HG03025 (cell line): ENCODE results near the gene LRRN2.

Source experiments
- ATAC-seq: cut with Tn5 transposase; IDR thresholded peaks from one replicate; pipeline ENCODE4 v1.9.1; 2021; ENCODE audit warnings: mild to moderate bottlenecking, moderate library complexity; ENCODE audit not compliant: unreplicated experiment, low FRiP score

LRRN2 gene

DNA sequence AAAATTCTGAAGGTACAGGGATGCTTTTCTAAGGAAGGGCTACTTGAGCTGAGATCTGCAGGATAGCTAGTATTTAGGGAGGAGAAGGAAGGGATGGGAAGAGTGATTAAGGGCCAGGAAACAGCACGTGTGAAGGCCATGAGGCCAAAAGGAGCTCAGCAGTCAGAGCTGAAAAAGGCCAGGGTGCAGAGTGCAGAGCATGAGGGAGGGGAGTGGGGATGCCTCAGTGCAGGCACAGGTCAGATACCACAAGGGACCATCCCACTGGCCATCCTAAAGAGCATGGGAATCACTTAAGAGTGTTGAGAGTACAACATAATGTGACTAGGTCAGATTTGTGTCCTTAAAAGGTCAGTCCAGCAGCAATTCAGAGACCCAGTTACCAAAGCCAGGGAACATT is 16.0 kb downstream of the LRRN2 start:
- ATAC-seq: no peak

DNA sequence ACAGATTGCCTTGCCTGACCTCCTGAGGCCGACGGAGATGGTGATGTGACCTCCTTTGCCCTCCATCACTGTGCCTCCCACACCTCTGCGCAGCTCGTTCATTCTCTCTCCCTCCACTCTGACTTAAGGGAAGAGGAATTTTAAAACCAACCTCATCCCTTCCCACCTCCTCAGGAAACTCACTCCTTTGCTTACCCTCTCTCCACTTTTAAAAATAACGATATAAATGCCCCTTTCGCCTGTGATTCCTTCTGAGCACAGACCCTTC is 21.2 kb downstream of the LRRN2 start:
- ATAC-seq: no peak

DNA sequence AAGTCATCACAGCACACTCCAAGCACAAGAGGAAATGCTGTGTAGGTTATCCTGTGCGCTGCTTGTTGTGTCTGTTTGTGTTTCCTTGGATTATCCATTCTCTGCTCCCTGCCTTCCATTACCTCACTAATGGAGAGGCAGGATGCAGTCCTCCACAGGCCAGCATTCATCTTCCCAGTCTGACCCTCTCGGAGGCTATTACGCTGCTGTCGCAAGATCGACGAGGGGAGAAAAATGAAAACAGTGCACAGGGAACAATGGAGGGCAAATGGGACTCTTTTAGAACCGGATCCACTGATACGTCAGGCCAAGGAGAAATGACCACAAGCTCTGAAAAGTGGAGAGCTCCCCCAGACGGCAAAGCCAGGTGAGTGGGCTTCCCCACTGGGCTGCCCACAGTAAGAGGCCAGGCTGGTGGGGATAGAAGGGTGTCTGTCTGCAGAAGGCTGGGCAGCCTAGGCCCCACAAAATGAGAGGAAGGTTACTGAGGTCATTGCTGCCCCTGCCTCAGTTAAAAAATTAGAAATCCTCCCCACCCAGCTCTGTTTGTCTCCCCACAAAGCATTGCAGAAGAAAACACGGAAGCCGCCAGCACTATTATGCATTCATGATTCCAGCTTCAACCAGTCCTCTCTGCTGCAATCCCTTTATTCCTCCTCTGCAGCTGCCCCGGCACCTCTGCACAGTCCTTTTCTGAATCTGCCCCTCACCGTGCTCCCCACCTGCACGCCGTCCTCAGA is 21.7 kb downstream of the LRRN2 start:
- ATAC-seq: no peak

DNA sequence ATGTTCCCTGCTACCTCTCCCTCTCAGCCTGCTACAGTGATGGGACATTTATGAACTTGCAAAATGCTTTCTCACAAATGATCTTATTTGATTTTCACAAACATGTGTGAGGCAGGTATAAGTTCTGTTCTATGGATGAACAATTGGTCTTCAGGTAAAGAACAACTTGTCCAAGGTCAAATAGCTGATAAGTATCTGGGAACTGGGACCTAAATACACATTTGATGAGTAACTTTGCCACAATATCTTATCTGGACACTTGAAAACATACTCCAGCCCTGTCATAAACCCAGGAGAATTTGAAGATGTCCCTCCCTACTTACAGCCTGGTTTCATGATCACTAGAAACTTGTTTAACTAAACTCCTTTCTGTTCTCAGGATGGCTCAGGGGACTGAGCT is 23.0 kb downstream of the LRRN2 start:
- ATAC-seq: no peak

DNA sequence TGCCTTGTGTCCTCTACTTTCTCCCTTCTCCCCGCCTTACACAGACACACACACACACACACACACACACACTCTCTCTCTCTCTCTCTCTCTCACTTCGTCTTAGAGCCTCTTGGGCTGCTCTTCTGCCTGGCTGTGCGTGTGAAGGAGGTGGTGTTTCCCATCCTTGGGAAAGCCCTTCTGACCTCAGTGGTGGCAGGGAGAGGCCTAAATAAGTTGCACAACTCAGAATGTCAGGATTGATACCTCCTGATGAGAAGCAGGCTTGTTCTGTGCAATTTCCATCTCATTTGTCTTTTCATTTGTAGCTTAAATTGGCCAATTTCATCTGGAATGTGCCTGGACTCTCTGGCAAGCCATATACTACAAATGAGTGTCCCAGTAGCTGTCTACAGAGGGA is 25.0 kb downstream of the LRRN2 start:
- ATAC-seq: no peak

DNA sequence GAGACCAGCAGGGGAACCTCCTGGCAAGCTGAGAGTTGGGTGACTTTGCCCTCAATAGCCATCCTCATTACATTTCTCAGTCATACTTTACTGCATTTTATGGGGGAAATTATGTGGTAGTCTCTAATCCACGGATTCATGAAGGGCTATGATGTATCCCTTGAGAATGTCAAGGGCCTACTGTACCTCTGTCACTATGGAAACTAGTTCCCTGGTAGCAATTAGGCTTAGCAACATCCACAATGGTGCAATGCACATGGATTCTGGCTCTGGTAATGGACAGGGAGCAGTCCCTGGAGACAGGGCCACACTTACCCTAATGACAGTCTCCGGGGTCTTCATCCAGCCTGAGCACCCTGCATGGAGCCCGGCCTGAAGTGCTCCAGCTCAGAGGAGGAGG is 26.5 kb downstream of the LRRN2 start:
- no peak for ATAC-seq

DNA sequence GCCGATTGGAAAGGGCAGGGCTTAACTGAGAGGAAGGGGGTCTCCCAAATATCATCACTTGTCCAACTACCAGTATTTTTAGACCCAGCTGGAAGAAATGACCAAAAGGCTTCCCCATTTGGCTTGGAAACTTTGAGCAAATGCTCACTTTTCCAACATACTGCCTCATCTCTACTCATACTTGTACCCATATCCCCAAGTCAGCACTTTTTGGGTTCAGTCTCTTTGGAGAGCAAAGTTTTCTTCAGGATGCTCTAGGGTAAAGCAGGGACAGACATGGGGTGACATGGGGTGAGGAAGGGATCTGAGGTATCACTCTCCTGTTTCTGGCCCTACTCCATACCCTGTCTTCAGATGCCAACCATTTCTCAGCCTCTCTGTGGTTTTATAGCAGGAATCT is 27.2 kb downstream of the LRRN2 start:
- ATAC-seq: no peak

DNA sequence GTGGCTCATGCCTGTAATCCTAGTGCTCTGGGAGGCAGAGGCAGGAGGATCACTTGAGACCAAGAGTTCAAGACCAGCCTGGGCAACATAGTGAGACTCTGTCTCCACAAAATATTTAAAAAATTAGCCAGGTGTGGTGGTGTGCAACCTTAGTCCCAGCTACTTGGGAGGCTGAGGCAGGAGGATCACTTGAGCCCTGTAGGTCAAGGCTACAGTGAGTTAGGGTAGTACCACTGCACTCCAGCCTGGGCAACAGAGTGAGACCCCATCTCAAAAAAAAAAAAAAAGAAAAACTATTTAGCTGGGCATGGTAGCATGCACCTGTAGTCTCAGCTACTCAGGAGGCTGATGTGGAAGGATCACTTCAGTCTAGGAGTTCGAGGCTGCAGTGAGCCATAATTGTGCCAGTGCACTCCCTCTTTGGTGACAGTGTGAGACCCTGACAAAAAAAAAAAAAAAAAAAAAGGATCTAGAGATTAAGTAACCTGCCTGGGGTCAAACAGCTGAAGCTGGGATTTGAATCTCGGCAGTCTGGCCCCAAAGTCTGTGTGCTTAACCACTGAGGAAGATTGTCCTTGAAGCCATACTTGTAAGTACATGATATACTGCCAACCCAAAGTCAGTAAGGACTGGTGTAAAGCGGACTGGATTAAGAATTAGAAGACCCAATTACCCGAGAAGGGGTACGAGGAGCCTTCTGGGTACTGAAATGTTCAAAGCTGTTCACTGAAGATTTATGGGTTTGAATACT is 31.8 kb downstream of the LRRN2 start:
- no peak for ATAC-seq

DNA sequence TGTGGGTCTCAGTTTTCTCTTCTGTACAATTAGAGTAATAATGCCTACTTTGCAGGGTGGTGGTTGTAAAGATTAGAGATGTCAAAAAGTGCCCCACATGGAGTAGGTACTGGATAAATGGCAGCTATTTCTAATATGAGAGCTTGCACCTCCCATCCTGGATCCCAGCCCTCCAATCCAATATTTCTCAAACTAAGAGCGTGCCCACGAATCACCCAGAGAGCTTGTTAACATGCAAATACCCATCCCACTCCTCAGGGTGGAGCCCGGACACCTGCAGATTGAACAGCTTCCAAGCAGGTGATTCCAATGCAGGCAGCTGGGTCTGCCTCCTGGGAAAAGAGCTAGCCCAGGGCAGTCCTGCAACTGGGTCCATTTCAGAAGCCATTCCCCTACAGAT is 33.0 kb downstream of the LRRN2 start:
- ATAC-seq: no peak

DNA sequence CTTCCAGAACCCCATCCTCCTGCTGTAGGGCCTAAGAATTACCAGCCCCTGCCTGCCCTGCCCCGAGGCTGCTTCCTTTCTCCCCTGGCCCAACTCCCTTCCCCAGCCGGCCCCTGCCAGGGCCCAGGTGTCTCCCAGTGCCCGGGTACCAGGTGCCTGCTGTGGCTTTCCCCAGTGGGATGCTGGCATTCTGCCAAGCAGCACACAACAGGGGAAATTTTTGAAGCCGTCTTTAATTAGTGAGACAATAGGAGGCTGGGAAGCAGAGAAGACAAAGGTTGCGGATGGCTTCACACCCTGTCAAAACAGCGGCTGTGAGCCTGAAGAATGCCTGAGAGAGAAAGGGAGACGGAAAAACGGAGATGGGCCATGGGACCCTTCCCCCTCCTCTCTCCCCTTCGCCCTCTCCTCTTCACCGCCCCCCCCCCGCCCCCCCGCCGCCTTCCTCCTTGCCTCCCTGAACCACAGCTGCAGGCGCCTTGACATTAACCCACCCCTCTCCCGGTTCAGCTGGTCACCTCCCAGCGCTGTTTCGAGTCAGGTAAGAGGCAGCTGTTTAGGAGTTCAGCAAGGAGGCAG is 33.6 kb downstream of the LRRN2 start:
- ATAC-seq: no peak

DNA sequence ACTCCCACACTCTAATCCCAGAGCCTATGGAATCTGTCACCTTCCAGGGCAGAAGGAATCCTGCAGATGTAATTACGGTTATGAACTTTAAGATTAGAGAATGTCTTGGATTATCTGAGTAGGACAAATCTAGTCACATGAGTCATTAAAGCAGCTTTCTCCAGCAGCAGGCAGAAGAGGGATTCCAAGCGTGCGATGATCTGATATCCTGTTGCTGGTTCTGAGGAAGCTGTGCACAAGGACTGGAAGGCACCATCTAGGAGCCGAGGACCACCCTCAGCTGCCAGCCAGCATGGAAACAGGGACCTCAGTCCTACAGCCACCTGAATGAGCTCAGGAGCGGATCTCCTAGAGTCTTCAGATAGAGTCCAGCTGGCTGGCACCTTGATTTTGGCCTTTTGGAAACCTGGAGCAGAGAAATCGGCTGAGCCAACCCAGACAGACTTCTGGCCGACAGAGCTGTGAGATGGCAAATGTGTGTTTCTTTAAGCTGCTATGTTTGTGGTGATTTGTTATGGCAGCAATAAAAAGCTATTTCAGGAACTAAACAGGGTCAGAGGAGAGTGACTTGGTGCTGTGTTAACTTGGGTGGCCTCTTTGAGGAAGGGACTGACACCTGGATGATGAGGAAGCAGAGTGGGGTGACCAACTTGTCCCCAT is 34.5 kb downstream of the LRRN2 start:
- no peak for ATAC-seq

DNA sequence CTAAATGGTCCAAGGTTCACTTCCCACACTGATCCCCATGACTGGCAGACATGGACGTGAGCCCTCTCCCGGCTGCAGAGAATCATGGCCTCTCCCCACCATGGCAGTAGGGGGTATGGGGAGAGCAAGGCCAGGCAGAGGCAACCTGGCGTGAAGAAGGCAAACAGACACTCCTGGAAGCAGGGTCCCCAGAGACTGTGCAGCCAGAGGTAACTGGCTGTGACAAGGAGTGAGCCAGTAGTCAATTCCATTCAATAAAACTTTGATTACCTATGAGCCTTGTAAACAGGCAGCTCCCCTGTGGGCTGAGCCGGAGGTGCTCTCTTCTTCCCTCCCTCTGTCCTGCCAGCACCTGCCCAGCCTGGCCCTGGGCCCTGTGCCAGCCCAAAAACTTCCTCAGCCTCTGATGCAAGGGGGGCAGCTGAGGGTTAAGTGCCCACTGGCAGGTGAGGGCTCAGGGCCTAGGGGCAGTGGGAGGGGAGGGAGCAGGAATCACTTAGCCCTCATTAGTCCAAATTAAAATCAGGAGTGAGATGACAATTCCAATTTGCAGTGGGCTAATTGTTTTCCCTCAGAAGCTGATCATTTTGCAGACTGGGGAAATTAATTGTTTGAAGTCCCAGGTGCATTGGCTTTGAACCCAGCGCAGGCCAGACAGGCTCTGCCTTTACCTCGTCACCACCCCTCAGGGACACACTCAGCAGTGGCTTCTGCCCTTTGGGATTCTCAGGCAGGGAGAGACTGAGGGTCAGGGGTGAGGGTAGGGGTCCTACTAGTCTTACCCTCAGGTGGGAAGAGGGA is 35.6 kb downstream of the LRRN2 start:
- ATAC-seq: no peak

DNA sequence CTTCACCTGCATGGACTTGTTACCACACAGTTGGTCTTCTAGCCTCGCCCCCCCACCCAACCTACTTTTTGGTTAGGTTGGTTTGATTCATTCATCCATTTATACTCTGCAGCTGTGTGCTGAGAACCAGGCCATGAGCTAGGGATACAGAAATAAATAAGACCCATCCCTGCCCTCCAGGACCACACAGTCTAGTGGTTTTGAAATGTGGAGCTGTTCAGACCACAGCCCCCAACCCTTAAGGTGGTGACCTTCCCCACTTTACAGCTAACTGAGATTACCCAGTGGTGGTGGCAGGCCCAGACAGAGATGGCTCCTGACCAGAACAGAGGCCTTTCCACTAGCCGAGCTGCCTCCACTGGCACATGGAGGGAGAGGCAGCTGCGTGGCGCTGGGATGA is 37.0 kb downstream of the LRRN2 start:
- no peak for ATAC-seq

DNA sequence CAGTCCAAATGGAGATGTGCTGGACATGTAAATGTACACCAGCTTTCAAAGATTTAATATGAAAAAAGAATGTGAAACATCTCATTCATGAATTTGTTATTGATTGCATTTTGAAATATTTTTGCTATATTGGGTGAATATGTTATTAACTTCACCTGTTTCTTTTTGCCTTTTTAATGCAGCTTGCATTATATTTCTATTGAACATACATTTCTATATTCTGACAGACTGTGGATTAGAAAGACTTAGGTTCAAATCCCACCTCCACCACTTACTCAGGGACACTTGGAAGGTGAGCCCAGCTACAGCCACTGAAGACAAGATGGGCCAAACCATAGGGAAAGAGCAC is 37.8 kb downstream of the LRRN2 start:
- ATAC-seq: no peak

DNA sequence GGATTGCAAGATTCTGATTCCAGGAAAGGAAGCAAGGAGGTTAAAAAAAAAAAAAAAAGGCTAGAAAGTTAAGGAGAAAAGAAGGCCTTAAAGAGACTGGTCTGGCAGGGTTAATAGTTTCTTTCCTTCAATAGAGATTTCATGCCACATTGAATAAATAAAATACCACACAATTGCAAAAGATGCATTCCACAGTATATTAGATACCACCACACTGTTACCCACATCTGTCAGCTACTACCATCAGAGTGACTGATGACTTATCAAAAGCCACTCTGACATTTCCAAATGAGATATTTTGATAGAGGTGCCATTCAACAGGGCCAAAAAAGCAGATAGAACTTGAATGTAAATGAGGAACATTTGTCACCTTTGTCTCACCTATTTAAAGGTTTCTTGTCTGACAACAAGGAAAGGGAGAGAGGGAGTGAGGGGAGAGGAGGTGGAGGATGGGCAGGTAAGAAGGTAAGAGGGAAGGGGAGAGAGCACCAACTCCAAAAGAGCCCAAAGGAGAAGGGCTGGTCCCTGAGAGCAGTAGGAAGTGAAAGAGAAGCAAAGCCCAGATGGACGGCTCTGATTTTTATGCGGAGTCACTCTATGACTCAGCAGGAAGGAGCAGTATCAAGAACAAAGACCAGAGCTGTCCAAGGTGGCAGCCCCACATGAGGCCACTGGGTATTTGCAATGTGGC is 38.3 kb downstream of the LRRN2 start:
- no peak for ATAC-seq

DNA sequence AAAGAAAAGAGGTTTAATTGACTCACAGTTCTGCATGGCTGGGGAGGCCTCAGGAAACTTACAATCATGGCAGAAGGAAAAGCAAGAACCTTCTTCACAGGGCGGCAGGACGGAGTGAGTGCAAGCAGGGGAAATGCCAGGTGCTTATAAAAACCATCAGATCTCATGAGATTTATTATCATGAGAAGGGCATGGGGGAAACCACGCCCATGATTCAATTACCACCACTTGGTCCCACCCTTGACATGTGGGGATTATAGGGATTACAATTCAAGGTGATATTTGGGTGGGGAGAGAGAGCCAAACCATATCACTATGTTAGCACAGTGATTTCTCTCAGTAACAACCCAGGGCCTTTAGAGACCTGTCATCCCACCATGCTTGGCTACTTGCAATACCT is 39.9 kb downstream of the LRRN2 start:
- ATAC-seq: no peak

DNA sequence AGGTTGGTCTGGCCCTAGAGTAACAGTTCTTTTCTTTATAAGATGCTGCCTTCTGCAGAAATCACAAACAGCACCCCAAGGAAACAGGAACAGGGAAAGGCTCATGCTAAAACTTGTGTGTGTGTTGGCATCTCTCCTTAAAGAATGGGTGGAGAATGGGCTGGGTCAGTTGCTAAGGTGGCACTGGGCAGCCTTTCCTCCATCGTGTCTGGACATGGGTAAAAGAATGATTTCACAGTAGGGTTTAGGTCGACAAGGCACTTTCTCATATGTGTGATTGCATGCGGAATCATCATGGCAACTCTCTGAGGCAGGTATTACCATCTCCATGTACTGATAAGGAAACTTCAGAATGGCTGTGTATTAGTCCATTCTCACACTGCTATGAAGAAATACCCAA is 40.3 kb downstream of the LRRN2 start:
- no peak for ATAC-seq

DNA sequence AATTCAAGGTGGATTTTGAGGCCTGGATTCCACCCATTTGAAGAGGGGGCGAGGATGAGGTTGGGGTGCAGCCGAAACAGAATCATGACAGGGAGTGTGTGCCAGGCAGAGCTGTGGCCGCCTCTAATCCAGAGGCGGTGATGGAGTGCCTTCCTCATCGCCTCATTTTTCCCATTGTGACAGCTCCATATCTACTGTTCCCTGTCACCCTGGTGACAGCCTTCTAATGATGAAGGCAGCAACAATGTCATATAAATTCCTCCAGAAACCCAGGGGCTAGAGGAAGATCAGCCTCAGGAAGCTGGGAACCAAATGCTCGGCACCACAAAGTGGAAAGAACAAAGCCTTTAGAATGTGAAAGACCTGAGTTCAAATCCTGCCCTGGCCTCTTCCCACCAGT is 42.0 kb downstream of the LRRN2 start:
- no peak for ATAC-seq

DNA sequence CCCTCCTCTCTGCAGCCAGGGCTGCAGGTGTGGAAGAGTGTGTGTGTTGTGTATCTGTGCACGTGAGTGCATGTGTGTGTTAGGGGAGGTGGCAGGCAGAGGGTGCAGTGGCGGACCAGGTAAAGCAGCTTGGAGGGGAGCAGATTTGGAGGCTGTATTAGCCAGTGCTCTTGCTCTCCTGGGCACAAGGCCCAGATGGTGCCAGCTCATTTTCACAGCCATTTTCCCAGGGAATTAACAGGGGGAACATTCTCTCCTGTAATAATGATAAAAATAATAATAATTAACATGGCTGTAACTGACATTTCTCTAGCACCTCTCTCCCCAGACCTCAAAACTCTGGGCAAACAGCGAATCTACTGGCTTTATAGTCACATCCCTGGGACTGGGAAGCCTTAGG is 43.6 kb downstream of the LRRN2 start:
- no peak for ATAC-seq

DNA sequence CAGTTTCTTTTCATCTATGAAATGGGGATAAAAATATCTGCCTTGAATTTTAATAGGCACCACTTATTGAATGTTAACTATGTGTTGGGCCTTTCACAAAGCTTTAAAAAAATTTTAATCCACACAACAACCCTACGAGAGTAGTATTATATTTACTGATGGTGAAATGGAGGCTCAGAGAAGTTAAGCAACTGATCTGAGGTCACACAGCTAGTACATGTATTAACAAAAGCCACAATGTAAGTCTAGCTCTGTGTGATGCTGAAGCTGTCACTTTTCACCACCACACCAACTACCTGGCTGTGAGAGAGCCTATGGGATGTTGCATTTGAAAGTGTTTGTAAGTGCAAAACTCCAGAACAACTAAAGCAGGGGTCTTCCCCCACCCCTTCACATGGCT is 44.1 kb downstream of the LRRN2 start:
- ATAC-seq: no peak
